ENCODE measurements around the gene IVNS1ABP.
"Not testable (repeated sequence)": the region's sequence is repeated elsewhere in the genome, so short reads cannot be mapped to it uniquely, and the experiment has no call there.

GRCh38 chr1:185252404-185252803, 64.6 kb downstream of the IVNS1ABP start:
- TF ChIP-seq CTCF, POLR2A, EP300 (IDR thresholded peaks at IDR 0.05): not testable (repeated sequence)
